M059J (cell line): Measurements from ENCODE around the gene SND1. TPM values are rescaled to one million over a fixed set of nuclear protein-coding genes. Genes with fewer than 3 reads are reported as not detected.

Experiments used
- DNase-seq: peaks from one replicate; pipeline ENCODE4 v3.0.0-alpha.2; 2012; ENCODE audit warnings: low read depth
- total RNA-seq: library from RNA; depleted of rRNA; stranded (reverse); fragments of >200 nt; shearing (Covaris generic); gene quantifications from 2 replicates; pipeline ENCODE4 v1.2.3, GENCODE V29; 2014

Gene SND1
- total RNA-seq, 1 experiment from 2014 or later: 171 TPM

- DNase-seq: peak; percentile 93
Measured at GRCh38 chr7:127865466-127865865, 213.5 kb downstream of the SND1 start.

DNA sequence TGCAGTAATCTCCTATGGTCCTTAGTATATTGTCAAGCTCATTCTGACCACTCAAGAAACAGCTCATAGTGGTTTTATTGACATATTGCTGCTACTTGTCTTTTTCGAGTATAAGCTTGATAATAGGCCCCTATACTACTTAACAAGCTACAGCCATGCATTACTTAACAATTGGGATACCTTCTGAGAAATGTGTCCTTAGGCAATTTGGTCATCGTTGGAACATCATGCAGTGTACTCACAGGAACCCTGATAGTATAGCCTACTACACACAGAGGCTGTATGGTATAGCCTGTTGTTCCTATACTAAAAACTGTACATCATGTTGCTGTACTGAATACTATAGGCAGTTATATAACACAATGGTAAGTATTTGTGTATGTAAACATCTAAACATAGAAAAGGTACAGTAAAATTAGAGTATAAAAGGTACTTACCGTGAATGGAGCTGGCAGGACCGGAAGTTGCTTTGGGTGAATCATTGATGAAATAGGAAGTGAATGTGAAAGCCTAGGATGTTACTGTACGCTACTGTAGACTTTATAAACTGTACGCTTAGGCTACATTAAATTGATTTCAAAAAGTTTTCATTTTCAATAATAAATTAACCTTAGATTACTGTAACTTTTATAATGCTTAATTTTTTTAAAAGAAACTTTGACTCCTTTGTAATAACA is 218.4 kb downstream of the SND1 start:
- no peak for DNase-seq

DNA sequence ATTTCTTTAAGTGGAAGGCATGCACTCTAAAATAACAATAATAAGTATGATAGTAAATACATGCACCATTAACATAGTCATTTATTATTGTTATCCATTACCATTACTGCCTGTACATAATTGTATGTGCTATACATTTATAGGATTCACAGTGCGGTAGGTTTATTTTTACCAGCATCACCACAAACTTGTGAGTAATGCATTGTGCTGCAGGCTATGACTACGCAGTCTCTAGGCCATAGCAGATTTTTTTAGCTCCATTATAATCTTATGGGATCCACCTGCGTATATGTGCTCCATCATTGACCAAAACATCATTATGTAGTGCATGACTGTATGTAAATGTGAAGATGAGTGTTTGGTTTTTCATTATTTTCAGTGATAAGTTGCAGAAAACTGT is 219.2 kb downstream of the SND1 start:
- DNase-seq: no peak

GRCh38 chr7:127872122-127872521 is 220.1 kb downstream of the SND1 start:
- no peak for DNase-seq

- DNase-seq: no peak
Measured at GRCh38 chr7:127873151-127873550, 221.2 kb downstream of the SND1 start.

GRCh38 chr7:127873715-127874636 is 222.0 kb downstream of the SND1 start:
- no peak for DNase-seq

DNA sequence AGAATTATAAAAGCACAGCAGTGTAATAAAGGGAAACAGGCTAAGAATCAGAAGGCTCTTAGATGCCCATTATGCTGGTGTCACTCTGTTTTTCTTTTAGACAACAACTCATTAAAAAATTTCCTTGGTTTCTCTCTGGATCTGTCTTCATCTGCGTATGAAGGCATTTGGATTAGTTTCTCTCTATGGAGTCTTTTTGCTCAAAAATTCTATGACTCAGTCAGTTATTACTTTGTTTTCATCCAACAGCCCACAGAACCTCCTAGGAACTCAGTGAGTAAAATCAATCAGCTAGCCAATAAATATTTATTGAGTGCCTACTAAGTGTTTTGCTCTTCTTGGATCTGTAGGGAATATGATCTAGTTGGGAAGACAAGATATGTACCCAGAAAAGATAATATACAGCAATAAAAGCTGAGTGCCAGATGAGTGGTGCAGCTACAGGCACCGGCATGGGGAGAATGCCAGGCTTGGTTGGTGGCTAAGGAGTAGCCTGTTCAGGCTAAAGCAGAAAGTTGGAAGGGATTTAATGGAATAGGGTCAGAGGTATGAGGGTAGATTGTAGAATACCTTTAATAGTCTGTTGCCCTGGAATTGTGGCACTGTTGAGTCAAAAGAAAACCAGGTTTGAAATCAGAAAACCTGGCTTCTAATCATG is 223.1 kb downstream of the SND1 start:
- no peak for DNase-seq

- DNase-seq: peak; percentile 32
Measured at GRCh38 chr7:127876393-127876792, 224.4 kb downstream of the SND1 start.

DNA sequence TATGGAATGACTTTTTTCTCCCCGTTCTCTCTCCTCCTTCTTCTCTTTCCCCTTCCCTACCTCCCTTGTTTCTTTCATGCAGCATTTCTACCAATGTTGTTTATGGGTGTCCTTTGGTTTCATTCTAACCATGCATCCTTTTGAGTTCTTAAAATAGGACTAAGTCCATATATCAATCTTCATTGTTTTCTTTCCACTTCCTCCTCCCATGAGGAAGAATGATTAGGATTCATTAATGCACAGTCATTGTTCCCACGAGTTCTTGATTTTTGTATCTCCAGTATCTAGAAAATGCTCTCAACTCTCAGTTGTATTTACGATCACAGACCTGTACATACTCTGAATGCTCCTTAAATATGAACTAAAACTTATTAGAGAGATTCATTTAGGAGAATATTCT is 226.0 kb downstream of the SND1 start:
- no peak for DNase-seq

DNA sequence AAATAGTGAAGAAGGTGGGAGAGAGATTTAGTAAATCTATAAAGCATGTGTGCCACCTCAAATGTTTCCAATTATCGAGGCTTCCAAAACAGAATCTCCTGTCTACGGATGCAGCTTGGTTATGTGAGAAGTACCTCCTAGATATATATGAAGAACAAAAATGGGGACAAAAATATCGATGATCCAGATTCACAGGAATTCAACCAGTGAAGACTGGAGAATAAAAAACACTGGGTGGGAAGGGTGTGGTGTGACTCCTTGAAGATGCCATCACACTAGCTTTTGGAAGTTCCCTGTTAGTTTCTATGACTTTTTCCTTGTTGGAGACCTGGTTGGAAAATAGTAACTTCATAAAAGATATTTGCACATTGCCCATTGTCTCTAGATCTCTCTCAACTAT is 226.8 kb downstream of the SND1 start:
- no peak for DNase-seq

GRCh38 chr7:127879436-127879835 is 227.4 kb downstream of the SND1 start:
- no peak for DNase-seq

GRCh38 chr7:127879942-127880341 is 227.9 kb downstream of the SND1 start:
- DNase-seq: no peak

DNA sequence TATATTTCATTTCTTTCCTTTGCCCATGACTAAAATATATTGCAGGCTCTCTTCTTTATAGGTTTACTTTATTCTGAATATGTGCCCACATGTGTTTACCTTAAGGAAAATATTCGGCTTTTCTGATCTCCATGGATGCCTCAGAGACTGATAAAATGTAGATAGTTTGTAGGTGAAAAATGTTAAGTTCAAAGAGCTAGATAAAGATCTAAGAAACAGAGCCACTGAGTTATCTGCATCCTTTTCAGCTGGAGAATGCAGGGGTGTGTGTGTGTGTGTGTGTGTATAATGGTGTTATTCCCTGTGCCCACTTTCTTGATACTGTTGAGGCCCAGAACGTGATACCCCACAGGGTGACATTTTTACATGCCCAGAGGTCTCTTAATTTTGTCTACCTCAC is 228.5 kb downstream of the SND1 start:
- no peak for DNase-seq

GRCh38 chr7:127881564-127881963 is 229.6 kb downstream of the SND1 start:
- DNase-seq: no peak

DNA sequence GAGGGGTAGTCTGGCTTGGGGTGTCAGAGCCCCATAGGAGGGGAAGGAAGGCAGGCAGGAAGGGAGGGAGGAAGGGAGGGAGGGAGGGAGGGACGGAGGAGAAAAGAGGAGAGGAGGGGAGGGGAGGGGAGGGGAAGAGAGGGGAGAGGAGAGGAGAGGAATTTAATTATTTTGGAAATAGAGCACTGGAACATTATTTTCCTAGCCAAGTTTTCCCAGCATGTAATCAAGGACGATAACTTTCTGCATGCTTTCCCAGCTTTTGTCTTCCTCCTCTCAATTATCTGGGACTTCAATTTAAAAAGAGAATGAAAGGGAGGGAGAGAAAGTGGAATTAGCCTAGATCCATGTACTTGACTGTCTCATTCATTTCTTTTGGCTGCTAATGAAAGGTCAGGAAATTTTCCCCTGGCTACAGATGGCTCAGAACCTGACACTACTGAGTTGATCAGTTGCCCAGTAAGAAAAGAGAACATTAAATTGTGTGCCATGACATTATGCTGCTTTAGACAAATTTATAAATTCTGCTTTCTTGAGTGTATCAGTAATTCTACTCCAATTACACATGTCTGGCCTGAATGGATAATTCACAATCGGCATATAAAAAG is 230.4 kb downstream of the SND1 start:
- DNase-seq: no peak

DNA sequence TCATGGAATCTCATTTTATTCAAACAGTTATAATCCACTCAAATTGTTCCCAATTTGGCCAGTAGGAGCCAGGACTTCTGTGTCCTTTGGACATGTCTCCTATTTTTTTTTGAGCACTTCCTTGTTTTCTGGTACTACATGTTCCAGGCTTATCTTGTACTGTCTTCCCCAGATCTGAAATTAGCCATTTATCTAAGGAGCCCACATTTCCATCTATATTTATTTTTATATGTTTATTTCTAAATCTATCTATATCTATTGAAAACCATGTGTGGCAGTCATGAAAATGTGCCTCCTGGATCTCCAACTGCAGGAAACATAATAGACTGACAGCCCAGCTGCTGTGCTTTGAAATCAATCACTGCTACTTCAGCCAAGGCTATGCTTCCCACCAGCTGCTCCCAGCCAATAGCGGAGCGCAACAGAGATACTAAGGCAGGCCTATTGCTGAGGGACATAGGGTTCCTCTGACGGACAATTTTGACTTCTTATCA is 232.1 kb downstream of the SND1 start:
- DNase-seq: no peak

DNA sequence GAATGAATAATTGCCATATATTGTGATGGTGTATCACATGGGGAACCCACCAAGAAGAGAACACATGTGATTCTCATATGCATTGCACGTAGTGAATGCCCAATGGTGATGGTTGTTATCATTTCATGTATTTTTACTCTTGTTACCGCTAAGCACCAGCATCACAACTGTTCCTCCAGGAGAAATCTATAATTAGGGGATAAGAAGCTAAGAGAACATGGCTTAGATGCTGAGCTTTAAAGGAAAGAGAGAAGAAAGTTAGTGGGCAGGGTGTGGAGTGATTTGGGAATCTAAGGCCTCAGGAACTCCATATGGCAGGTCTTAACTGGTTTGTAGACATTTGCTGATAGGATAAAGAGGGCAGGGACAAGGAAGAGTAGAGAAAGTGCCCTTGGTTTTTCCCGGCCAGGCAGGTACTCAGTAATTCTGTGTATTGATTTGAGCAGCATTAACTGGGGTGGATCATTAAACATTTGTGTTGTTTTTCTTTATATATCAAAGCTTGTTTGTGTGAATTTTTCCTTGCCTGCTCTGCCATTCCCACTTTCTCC is 233.3 kb downstream of the SND1 start:
- DNase-seq: no peak

GRCh38 chr7:127885843-127886242 is 233.8 kb downstream of the SND1 start:
- DNase-seq: peak; percentile 75

GRCh38 chr7:127886248-127886647 is 234.3 kb downstream of the SND1 start:
- DNase-seq: no peak

GRCh38 chr7:127887096-127887495 is 235.1 kb downstream of the SND1 start:
- DNase-seq: no peak

DNA sequence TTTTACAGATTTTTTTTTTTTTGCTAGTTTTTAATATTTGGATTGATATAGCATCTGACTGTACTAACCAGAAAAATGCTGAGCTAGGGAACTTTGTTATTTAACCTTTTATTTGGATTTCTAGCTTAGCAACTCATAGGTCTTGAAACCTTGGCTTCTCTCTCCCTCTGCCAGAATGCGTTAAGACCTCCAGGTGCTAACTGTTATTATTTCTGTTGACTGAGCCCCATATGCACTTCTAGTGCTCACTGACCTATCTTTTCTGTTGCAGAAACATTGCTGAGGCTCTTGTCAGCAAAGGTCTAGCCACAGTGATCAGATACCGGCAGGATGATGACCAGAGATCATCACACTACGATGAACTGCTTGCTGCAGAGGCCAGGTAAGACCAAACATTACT is 235.6 kb downstream of the SND1 start:
- no peak for DNase-seq

- no peak for DNase-seq
Measured at GRCh38 chr7:127888411-127888810, 236.4 kb downstream of the SND1 start.
